HCT116 (cell line): Measurements from ENCODE around the gene FAM193A. TPM values are rescaled to one million over a fixed set of nuclear protein-coding genes. Genes with fewer than 3 reads are reported as not detected.
A peak's percentile ranks its signal among the peaks of the same experiment; 100 is the strongest.

Source experiments
- ATAC-seq: fragments of 200-7000 bp; cut with Tn5 transposase; 2 replicates; pipeline ENCODE4 v1.9.1; 2020; ENCODE audit warnings: mild to moderate bottlenecking, moderate library complexity
- BruUV-seq: library from RNA; stranded (reverse); fragments of 400-500 nt; replicated peaks from 2 replicates; lab custom pipeline; 2021; lab: Mats Ljungman, UMichigan
- CTCF ChIA-PET: fragments of 300-600 bp; sonication (Branson Sonifier 250); formaldehyde crosslinking; loops from one replicate; lab custom pipeline; 2021; ENCODE audit warnings: antibody characterized with exemption; lab: Charles Lee
- POLR2A ChIA-PET: fragments of 300-600, 350-600 bp; sonication (Branson Sonifier 250); formaldehyde crosslinking; loops from one replicate; lab custom pipeline; 2021; ENCODE audit warnings: antibody characterized with exemption; lab: Charles Lee
- RAD21 ChIA-PET, 2 experiments: fragments of 300-600 bp; sonication (Branson Sonifier 250); formaldehyde crosslinking; loops; one replicate each; lab custom pipeline; 2023; ENCODE audit warnings: low total read pairs in 2 of 2; ENCODE audit not compliant: uncharacterized antibody in 2 of 2, unreplicated experiment in 2 of 2, low non-redundant PET in 1 of 2; lab: Charles Lee
- DNase-seq: peaks from one replicate; pipeline ENCODE4 v3.0.0-alpha.2; 2010; ENCODE audit warnings: low read depth, low spot score
- H2AFZ ChIP-seq: fragments of 200-600 bp; shearing (Covaris generic), sonication (generic); 2 replicates; pipeline ENCODE4 v1.6.1; 2017; ENCODE audit warnings: low read depth, mixed run types, mixed read lengths, antibody characterized with exemption, low read length; ENCODE audit not compliant: poor library complexity, severe bottlenecking
- H3K27ac ChIP-seq: 2 replicates; pipeline ENCODE4 v1.5.1; 2012; ENCODE audit warnings: low read depth, low read length
- H3K27me3 ChIP-seq: fragments of 200-600 bp; sonication (generic); 2 replicates; pipeline ENCODE4 v1.6.1; 2016; ENCODE audit warnings: mixed run types, low read length, mixed read lengths; ENCODE audit not compliant: insufficient read depth
- H3K36me3 ChIP-seq, 2 experiments: fragments of 200-500 bp in 1 of 2; fragments of 200-600 bp in 1 of 2; sonication (Bioruptor generic) in 1 of 2; sonication (generic) in 1 of 2; 2 replicates each; pipeline versions ENCODE4 v1.5.1 to v1.6.1; 2014 to 2016; ENCODE audit warnings: low read length in 2 of 2, inconsistent platforms in 1 of 2, mixed read lengths in 1 of 2, mixed run types in 1 of 2; ENCODE audit not compliant: insufficient read depth in 2 of 2, control insufficient read depth in 1 of 2
- H3K4me1 ChIP-seq, 2 experiments: fragments of 200-600 bp in 1 of 2; sonication (generic) in 1 of 2; 2 replicates each; pipeline versions ENCODE4 v1.5.1 to v1.6.1; 2012 to 2017; ENCODE audit warnings: low read length in 2 of 2, inconsistent platforms in 1 of 2, mild to moderate bottlenecking in 1 of 2, mixed read lengths in 1 of 2, mixed run types in 1 of 2, moderate library complexity in 1 of 2; ENCODE audit not compliant: insufficient read depth in 2 of 2, control insufficient read depth in 1 of 2
- H3K4me2 ChIP-seq: fragments of 200-600 bp; sonication (generic); 2 replicates; pipeline ENCODE4 v1.6.1; 2017; ENCODE audit warnings: mixed run types, low read length, mixed read lengths
- H3K4me3 ChIP-seq, 2 experiments: fragments of 200-600 bp in 1 of 2; sonication (generic) in 1 of 2; replicated peaks in 1 of 2; 2 replicates each; pipeline ENCODE4 v1.5.1; 2011 to 2016; ENCODE audit warnings: low read length in 2 of 2, control low read depth in 1 of 2, low read depth in 1 of 2, mild to moderate bottlenecking in 1 of 2, mixed read lengths in 1 of 2, mixed run types in 1 of 2
- H3K79me2 ChIP-seq: fragments of 200-600 bp; sonication (generic); 2 replicates; pipeline ENCODE4 v1.6.1; 2017; ENCODE audit warnings: mild to moderate bottlenecking, mixed run types, low read length, moderate library complexity, mixed read lengths; ENCODE audit not compliant: insufficient read depth
- H3K9ac ChIP-seq: fragments of 200-600 bp; sonication (generic); 2 replicates; pipeline ENCODE4 v1.6.1; 2016; ENCODE audit warnings: low read length, mixed read lengths
- H3K9me2 ChIP-seq: fragments of 200-600 bp; sonication (generic), shearing (Covaris generic); 2 replicates; pipeline ENCODE4 v1.6.1; 2017; ENCODE audit warnings: mixed run types, mild to moderate bottlenecking, moderate library complexity; ENCODE audit not compliant: insufficient read depth
- H3K9me3 ChIP-seq, 2 experiments: fragments of 200-500 bp in 1 of 2; fragments of 200-600 bp in 1 of 2; sonication (Bioruptor generic) in 1 of 2; sonication (generic) in 1 of 2; 2 replicates each; pipeline ENCODE4 v1.6.1; 2014 to 2017; ENCODE audit warnings: low read length in 2 of 2, mixed read lengths in 2 of 2, inconsistent platforms in 1 of 2, low read depth in 1 of 2, mild to moderate bottlenecking in 1 of 2, mixed run types in 1 of 2, moderate library complexity in 1 of 2; ENCODE audit not compliant: control insufficient read depth in 1 of 2, insufficient read depth in 1 of 2
- H4K20me1 ChIP-seq: fragments of 200-600 bp; sonication (generic), shearing (Covaris generic); 2 replicates; pipeline ENCODE4 v1.6.1; 2017; ENCODE audit warnings: mixed run types, mild to moderate bottlenecking, moderate library complexity; ENCODE audit not compliant: insufficient read depth
- CEBPB ChIP-seq: IDR thresholded peaks from 2 replicates; pipeline ENCODE4 v1.6.1; 2012; ENCODE audit warnings: low read depth
- EGR1 ChIP-seq: IDR thresholded peaks from 2 replicates; pipeline ENCODE4 v1.6.1; 2012; ENCODE audit warnings: low read depth
- EZH2 ChIP-seq: fragments of 200-600 bp; sonication (generic); IDR thresholded peaks from 2 replicates; pipeline ENCODE4 v1.6.1; 2017; ENCODE audit warnings: antibody characterized with exemption, mixed run types
- FOSL1 ChIP-seq: IDR thresholded peaks from 2 replicates; pipeline ENCODE4 v1.6.1; 2012; ENCODE audit warnings: low read depth
- JUND ChIP-seq: IDR thresholded peaks from 2 replicates; pipeline ENCODE4 v1.6.1; 2012
- POLR2A ChIP-seq: IDR thresholded peaks from 2 replicates; pipeline ENCODE4 v1.7.0; 2011; ENCODE audit warnings: borderline replicate concordance; ENCODE audit not compliant: insufficient read depth, insufficient read length; ENCODE audit errors: extremely low read depth
- SP1 ChIP-seq: IDR thresholded peaks from 2 replicates; pipeline ENCODE4 v1.6.1; 2012; ENCODE audit warnings: low read depth
- ZFX ChIP-seq: fragments of 450-650 bp; IDR thresholded peaks from 2 replicates; pipeline ENCODE4 v1.6.1; 2017
- intact Hi-C: fragments of 100-400 bp; cut with micrococcal nuclease; formaldehyde crosslinking; loops from 2 replicates; pipeline ENCODE4 v1.10.0; 2022
- total RNA-seq: library from RNA; stranded (reverse); gene quantifications from one replicate; pipeline ENCODE4 v1.2.1, GENCODE V29; 2021; ENCODE audit not compliant: unreplicated experiment
- TF ChIP-seq, protein P1 (sequence below): IDR thresholded peaks from 2 replicates; pipeline ENCODE4 v1.6.1; 2011; ENCODE audit warnings: mild to moderate bottlenecking, low read length, moderate library complexity; ENCODE audit not compliant: insufficient replicate concordance; ENCODE audit errors: extremely low read depth
- TF ChIP-seq, protein P2 (sequence below): IDR thresholded peaks from 2 replicates; pipeline ENCODE4 v1.6.1; 2012; ENCODE audit warnings: low read depth
- TF ChIP-seq, protein P3 (sequence below), 3 experiments: fragments of 200-600 bp in 1 of 3; sonication (generic) in 1 of 3; IDR thresholded peaks in 2 of 3; conservative IDR thresholded peaks in 1 of 3; 2 replicates each; pipeline ENCODE4 v1.5.1; 2012 to 2017; ENCODE audit warnings: low read depth in 2 of 3, low read length in 2 of 3, antibody characterized with exemption in 1 of 3, borderline replicate concordance in 1 of 3, control low read depth in 1 of 3, mild to moderate bottlenecking in 1 of 3, mixed read lengths in 1 of 3, mixed run types in 1 of 3, moderate library complexity in 1 of 3; ENCODE audit not compliant: insufficient read depth in 1 of 3

Gene FAM193A
- total RNA-seq, 1 experiment from 2014 or later, result 15.7 TPM

DNA sequence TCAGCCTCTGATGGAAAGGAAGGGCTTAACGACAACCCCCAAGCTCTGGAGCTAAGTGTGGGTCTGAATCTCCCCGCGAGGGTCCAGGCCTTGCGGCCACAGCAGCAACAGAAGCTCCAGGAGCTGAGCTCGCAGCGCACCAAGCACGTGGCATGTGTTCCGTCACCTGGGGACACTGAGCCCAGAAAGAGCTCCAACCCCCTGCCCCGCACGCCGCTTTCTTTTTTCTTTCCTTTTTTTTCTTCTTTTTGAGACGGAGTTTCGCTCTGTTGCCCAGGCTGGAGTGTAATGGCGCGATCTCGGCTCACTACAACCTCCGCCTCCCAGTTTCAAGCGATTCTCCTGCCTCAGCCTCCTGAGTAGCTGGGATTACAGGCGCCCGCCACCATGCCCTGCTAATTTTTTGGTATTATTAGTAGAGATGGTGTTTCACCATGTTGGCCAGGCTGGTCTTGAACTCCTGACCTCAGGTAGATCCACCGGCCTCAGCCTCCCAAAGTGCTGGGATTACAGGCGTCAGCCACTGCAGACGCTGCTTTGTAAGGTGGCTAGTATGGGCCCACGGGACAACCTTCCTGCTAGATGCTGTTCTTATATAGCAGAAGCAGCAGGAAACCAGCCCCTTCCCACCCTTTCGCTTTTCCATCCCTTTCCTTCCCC is 220.4 kb downstream of the FAM193A start:
- ChIA-PET CTCF (no interaction called here), POLR2A (no interaction called here), RAD21 (no interaction called here)
- DNase-seq (no peak), ATAC-seq (no peak)
- Histone ChIP-seq H3K9ac (no peak overlapping the region), H4K20me1 (no peaks in the 10 kb centered on the region), H3K27ac (peak overlapping the region; percentile 36), H3K4me3 (peak overlapping the region; percentile 29 to 52), H3K9me3 (no peaks in the 10 kb centered on the region), H3K36me3 (no peaks in the 10 kb centered on the region), H3K9me2 (no peaks in the 10 kb centered on the region), H2AFZ (no peak overlapping the region), H3K27me3 (no peaks in the 10 kb centered on the region), H3K4me2 (peak overlapping the region; percentile 80), H3K4me1 (peaks cover 20 to 30% of the 10 kb centered on the region in 2 experiments), H3K79me2 (peaks cover 36% of the 10 kb centered on the region)
- no peak for TF ChIP-seq CEBPB
- BruUV-seq, result TSS peak; percentile 52
- intact Hi-C loops, result no loop called here

DNA sequence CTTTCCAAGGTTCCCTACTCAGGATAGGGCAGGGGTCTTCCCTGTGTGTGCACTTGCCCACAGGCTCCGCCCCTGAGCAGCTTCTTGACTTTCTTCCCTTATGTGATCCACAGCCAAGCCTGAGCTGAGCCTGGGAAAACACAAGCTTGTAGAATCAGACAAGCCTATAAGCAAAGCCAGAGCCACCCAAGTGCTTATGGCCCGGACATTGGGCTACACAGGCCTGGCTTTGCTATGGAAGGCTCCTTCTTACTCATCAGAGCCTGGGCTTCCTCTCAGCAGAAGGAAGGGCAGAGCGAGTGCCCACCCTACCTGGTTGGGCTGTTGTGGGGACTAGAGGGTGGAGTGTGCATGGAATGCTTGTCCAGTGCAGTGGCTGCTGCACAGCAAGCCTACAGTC is 221.0 kb downstream of the FAM193A start:
- Histone ChIP-seq H3K36me3 (no peaks in the 10 kb centered on the region), H3K4me1 (peaks cover 21 to 34% of the 10 kb centered on the region in 2 experiments), H3K4me3 (no peak overlapping the region), H3K9me2 (no peaks in the 10 kb centered on the region), H3K9me3 (no peaks in the 10 kb centered on the region), H3K27ac (no peak overlapping the region)
- intact Hi-C loops, result no loop called here
- POLR2A ChIA-PET, result no interaction called here
- RAD21 ChIA-PET, result no interaction called here
- no TSS peak for BruUV-seq
- CTCF ChIA-PET, result no interaction called here
- TF ChIP-seq SP1 (no peak), JUND (no peak), FOSL1 (no peak), POLR2A (no peak), EGR1 (no peak), EZH2 (no peak), ZFX (no peak)
- TF ChIP-seq, protein P1, sequence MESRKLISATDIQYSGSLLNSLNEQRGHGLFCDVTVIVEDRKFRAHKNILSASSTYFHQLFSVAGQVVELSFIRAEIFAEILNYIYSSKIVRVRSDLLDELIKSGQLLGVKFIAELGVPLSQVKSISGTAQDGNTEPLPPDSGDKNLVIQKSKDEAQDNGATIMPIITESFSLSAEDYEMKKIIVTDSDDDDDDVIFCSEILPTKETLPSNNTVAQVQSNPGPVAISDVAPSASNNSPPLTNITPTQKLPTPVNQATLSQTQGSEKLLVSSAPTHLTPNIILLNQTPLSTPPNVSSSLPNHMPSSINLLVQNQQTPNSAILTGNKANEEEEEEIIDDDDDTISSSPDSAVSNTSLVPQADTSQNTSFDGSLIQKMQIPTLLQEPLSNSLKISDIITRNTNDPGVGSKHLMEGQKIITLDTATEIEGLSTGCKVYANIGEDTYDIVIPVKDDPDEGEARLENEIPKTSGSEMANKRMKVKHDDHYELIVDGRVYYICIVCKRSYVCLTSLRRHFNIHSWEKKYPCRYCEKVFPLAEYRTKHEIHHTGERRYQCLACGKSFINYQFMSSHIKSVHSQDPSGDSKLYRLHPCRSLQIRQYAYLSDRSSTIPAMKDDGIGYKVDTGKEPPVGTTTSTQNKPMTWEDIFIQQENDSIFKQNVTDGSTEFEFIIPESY, result no peak
- TF ChIP-seq, protein P2, sequence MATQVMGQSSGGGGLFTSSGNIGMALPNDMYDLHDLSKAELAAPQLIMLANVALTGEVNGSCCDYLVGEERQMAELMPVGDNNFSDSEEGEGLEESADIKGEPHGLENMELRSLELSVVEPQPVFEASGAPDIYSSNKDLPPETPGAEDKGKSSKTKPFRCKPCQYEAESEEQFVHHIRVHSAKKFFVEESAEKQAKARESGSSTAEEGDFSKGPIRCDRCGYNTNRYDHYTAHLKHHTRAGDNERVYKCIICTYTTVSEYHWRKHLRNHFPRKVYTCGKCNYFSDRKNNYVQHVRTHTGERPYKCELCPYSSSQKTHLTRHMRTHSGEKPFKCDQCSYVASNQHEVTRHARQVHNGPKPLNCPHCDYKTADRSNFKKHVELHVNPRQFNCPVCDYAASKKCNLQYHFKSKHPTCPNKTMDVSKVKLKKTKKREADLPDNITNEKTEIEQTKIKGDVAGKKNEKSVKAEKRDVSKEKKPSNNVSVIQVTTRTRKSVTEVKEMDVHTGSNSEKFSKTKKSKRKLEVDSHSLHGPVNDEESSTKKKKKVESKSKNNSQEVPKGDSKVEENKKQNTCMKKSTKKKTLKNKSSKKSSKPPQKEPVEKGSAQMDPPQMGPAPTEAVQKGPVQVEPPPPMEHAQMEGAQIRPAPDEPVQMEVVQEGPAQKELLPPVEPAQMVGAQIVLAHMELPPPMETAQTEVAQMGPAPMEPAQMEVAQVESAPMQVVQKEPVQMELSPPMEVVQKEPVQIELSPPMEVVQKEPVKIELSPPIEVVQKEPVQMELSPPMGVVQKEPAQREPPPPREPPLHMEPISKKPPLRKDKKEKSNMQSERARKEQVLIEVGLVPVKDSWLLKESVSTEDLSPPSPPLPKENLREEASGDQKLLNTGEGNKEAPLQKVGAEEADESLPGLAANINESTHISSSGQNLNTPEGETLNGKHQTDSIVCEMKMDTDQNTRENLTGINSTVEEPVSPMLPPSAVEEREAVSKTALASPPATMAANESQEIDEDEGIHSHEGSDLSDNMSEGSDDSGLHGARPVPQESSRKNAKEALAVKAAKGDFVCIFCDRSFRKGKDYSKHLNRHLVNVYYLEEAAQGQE, result no peak
- TF ChIP-seq, protein P3, sequence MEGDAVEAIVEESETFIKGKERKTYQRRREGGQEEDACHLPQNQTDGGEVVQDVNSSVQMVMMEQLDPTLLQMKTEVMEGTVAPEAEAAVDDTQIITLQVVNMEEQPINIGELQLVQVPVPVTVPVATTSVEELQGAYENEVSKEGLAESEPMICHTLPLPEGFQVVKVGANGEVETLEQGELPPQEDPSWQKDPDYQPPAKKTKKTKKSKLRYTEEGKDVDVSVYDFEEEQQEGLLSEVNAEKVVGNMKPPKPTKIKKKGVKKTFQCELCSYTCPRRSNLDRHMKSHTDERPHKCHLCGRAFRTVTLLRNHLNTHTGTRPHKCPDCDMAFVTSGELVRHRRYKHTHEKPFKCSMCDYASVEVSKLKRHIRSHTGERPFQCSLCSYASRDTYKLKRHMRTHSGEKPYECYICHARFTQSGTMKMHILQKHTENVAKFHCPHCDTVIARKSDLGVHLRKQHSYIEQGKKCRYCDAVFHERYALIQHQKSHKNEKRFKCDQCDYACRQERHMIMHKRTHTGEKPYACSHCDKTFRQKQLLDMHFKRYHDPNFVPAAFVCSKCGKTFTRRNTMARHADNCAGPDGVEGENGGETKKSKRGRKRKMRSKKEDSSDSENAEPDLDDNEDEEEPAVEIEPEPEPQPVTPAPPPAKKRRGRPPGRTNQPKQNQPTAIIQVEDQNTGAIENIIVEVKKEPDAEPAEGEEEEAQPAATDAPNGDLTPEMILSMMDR (IDR thresholded peaks at IDR 0.05 in 2 of 3, conservative IDR thresholded peaks at IDR 0.05 in 1 of 3; ENCODE audit: borderline replicate concordance in 1 of 3, insufficient read depth in 1 of 3, low read depth in 2 of 3, low read length in 2 of 3), result no peak
- TF ChIP-seq, all 23 proteins: peak for 0
- Histone ChIP-seq H2AFZ (no peak overlapping the region), H3K9ac (no peak overlapping the region), H3K79me2 (peaks cover 34% of the 10 kb centered on the region), H4K20me1 (no peaks in the 10 kb centered on the region), H3K4me2 (no peak overlapping the region), H3K27me3 (no peaks in the 10 kb centered on the region)
- DNase-seq (no peak), ATAC-seq (no peak)
